ENCODE data around the gene REG1A.

REG1A gene

DNA sequence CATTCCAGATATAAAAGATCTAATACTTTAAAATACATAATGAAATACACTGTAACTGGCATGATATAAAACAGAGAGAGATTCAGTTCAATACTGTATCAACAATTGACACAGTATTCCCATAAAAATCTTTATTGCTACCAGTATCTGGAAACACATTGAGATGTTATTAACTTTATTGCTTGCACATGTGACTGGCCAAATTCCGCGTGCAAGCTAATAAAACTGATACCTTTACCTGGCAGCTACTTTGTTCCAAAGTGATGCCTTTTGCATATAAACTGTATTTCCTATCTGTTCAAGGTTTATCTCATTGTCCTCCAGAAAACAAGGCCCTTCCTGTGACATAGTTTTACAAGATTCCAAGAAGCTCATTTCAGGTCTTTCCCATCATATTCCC, 17.1 kb upstream of the REG1A start:
- no peak for TF ChIP-seq CTCF (IDR thresholded peaks at IDR 0.05; ENCODE audit: low read depth, low read length, missing control alignments)
- DNase-seq (ENCODE audit: extremely low read depth, low read depth) = no peak
- H3K4me3 ChIP-seq (replicated peaks; ENCODE audit: low read depth, low read length) = no peak overlapping the region

- DNase-seq (ENCODE audit: extremely low read depth, low read depth) = no peak
- TF ChIP-seq CTCF (IDR thresholded peaks at IDR 0.05; ENCODE audit: low read depth, low read length, missing control alignments) = no peak
- no peak overlapping the region for H3K4me3 ChIP-seq (replicated peaks; ENCODE audit: low read depth, low read length)
These were observed 15.0 kb upstream of the REG1A start for GRCh38 chr2:79105259-79105658.

- no peak for TF ChIP-seq CTCF (IDR thresholded peaks at IDR 0.05; ENCODE audit: low read depth, low read length, missing control alignments)
- no peak for DNase-seq (ENCODE audit: extremely low read depth, low read depth)
These were observed 8.0 kb upstream of the REG1A start for GRCh38 chr2:79112269-79112668.

GRCh38 chr2:79114797-79115494, 5.3 kb upstream of the REG1A start:
- no peak overlapping the region for H3K4me3 ChIP-seq (replicated peaks; ENCODE audit: low read depth, low read length)
- no peak for TF ChIP-seq CTCF (IDR thresholded peaks at IDR 0.05; ENCODE audit: low read depth, low read length, missing control alignments)
- DNase-seq (ENCODE audit: extremely low read depth, low read depth) = no peak

More at GRCh38 chr2:79112269-79112668, 8.0 kb upstream of the REG1A start:
- no peak overlapping the region for H3K4me3 ChIP-seq (replicated peaks; ENCODE audit: low read depth, low read length)

- no peak for DNase-seq (ENCODE audit: extremely low read depth, low read depth)
- H3K4me3 ChIP-seq (replicated peaks; ENCODE audit: low read depth, low read length) = no peak overlapping the region
- no peak for TF ChIP-seq CTCF (IDR thresholded peaks at IDR 0.05; ENCODE audit: low read depth, low read length, missing control alignments)
These were observed 3.0 kb upstream of the REG1A start for GRCh38 chr2:79116997-79117928.

GRCh38 chr2:79122676-79123075, 2.4 kb downstream of the REG1A start:
- DNase-seq (ENCODE audit: extremely low read depth, low read depth) = no peak
- H3K4me3 ChIP-seq (replicated peaks; ENCODE audit: low read depth, low read length) = no peak overlapping the region
- no peak for TF ChIP-seq CTCF (IDR thresholded peaks at IDR 0.05; ENCODE audit: low read depth, low read length, missing control alignments)
